B cell (primary cell): ENCODE measurements around the gene PSMC3IP.

Experiments used
- CTCF ChIP-seq: fragments of 200-600 bp; IDR thresholded peaks from one replicate; pipeline ENCODE4 v1.8.0; 2022; ENCODE audit warnings: antibody characterized with exemption, mild to moderate bottlenecking
- EZH2 ChIP-seq: IDR thresholded peaks from 2 replicates; pipeline ENCODE4 v1.6.1; 2012; ENCODE audit warnings: borderline replicate concordance, low read depth, mild to moderate bottlenecking, moderate library complexity, low read length; ENCODE audit not compliant: insufficient read depth, poor library complexity, severe bottlenecking

GRCh38 chr17:42618442-42619150 is 41.1 kb upstream of the PSMC3IP start:
- TF ChIP-seq CTCF (no peak), EZH2 (no peak)
